Measurements from ENCODE around the gene BLOC1S5. TPM values are rescaled to one million over a fixed set of nuclear protein-coding genes. Genes with fewer than 3 reads are reported as not detected.

BLOC1S5 gene
- total and polyA plus RNA-seq, 2 of the 13 experiments (the other 11 are each of a cell fraction or from before 2014, with no cell fraction given), result 10.5 to 41.5 TPM

DNA sequence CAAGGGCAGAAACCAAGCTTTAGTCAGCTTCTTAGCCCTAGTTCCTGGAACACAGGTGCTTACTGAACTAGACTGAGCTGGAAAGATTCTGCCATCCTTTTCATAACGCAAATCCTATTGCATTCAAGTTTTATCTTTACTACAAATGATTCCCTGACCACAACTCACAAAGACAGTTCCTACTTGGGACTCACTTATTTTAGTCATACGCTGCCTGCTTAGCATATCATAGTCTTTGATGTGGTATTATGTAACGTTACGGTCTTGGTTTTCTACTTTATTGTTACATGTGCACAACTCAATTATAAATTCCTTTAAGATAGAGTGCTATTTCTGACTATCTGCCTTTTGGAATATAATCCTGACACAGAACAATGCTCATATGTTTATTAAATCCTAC lies 59.1 kb downstream of the BLOC1S5 start (continued):
- TF ChIP-seq, protein P1, sequence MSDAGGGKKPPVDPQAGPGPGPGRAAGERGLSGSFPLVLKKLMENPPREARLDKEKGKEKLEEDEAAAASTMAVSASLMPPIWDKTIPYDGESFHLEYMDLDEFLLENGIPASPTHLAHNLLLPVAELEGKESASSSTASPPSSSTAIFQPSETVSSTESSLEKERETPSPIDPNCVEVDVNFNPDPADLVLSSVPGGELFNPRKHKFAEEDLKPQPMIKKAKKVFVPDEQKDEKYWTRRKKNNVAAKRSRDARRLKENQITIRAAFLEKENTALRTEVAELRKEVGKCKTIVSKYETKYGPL (CRISPR knock-in tag; IDR thresholded peaks at IDR 0.05), result no peak
- TF ChIP-seq, protein P2, sequence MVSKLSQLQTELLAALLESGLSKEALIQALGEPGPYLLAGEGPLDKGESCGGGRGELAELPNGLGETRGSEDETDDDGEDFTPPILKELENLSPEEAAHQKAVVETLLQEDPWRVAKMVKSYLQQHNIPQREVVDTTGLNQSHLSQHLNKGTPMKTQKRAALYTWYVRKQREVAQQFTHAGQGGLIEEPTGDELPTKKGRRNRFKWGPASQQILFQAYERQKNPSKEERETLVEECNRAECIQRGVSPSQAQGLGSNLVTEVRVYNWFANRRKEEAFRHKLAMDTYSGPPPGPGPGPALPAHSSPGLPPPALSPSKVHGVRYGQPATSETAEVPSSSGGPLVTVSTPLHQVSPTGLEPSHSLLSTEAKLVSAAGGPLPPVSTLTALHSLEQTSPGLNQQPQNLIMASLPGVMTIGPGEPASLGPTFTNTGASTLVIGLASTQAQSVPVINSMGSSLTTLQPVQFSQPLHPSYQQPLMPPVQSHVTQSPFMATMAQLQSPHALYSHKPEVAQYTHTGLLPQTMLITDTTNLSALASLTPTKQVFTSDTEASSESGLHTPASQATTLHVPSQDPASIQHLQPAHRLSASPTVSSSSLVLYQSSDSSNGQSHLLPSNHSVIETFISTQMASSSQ (IDR thresholded peaks at IDR 0.05; ENCODE audit: low read depth), result no peak
- TF ChIP-seq, protein P2 (CRISPR knock-in tag; IDR thresholded peaks at IDR 0.05; ENCODE audit: borderline replicate concordance), result no peak

DNA sequence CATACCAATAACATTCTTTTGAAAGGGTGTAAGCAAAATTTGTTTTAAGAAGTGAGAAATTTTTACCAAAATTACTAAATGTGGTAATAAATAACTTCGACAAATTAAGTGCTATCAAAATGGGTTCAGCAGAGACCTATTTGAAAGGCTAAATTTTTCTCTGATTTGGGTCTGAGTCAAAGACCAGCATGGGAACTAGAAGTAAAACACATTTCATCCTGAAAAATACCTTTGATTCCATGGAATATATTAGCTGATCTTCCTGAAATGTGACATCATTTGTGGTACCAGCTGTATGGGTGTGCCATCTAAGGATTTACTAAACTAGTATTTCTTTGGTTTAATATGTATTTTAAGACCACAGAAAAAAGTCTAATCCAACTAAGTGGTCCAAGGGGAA lies 63.6 kb downstream of the BLOC1S5 start:
- no peak overlapping the region for H3K9ac ChIP-seq (ENCODE audit: insufficient read depth, low read depth, low read length)
- H3K4me2 ChIP-seq (ENCODE audit: low read depth, low read length), result no peak overlapping the region
- 92% methylated on average over 1 of the region's 1 CpG for WGBS (ENCODE audit: low lambda C conversion rate)
- ChIA-PET POLR2A (no interaction called here), CTCF (ENCODE audit: low intra/inter-chr PET ratio, low total read pairs) (no interaction called here)
- DNase-seq (ENCODE audit: low spot score) (no peak), FAIRE-seq (no peak), ATAC-seq (no peak)
- no peaks in the 10 kb centered on the region for H3K79me2 ChIP-seq (ENCODE audit: insufficient read depth, low read length)
- no peaks in the 10 kb centered on the region for H3K9me3 ChIP-seq (ENCODE audit: low read length)
- H3K27ac ChIP-seq (ENCODE audit: extremely low read length, insufficient read depth, low read length), result no peak overlapping the region
- H2AFZ ChIP-seq (ENCODE audit: low read length), result no peak overlapping the region
- H3K36me3 ChIP-seq (replicated peaks in 1 of 2; ENCODE audit: control insufficient read depth in 1 of 2, insufficient read depth in 2 of 2, low read length in 2 of 2), result no peaks in the 10 kb centered on the region
- in situ Hi-C loops (cut with HindIII; ENCODE audit: extremely low pct_ligation_motif_present, low pct_unique_long_range_greater_than_20kb), result no loop called here
- intact Hi-C loops (cut with micrococcal nuclease; ENCODE audit: unreplicated experiment), result no loop called here
- 0 out of 2 replicates have a peak, but pooled peaks cover 9% of the 10 kb centered on the region for H3K4me1 ChIP-seq (ENCODE audit: insufficient read depth, low read length)
- BruUV-seq (replicated peaks), result no TSS peak
- H4K20me1 ChIP-seq (ENCODE audit: insufficient read depth, low read length), result no peaks in the 10 kb centered on the region
- H3K4me3 ChIP-seq (replicated peaks in 1 of 3; ENCODE audit: insufficient read depth in 1 of 3, low read depth in 2 of 3, low read length in 3 of 3), result no peak overlapping the region
- no peaks in the 10 kb centered on the region for H3K27me3 ChIP-seq (ENCODE audit: control insufficient read depth in 1 of 2, insufficient read depth in 2 of 2, low read length in 2 of 2)
- TF ChIP-seq CREB1 (IDR thresholded peaks at IDR 0.05), result no peak
- TF ChIP-seq CREB1 (CRISPR knock-in tag; IDR thresholded peaks at IDR 0.05), result no peak
- TF ChIP-seq, protein P3, sequence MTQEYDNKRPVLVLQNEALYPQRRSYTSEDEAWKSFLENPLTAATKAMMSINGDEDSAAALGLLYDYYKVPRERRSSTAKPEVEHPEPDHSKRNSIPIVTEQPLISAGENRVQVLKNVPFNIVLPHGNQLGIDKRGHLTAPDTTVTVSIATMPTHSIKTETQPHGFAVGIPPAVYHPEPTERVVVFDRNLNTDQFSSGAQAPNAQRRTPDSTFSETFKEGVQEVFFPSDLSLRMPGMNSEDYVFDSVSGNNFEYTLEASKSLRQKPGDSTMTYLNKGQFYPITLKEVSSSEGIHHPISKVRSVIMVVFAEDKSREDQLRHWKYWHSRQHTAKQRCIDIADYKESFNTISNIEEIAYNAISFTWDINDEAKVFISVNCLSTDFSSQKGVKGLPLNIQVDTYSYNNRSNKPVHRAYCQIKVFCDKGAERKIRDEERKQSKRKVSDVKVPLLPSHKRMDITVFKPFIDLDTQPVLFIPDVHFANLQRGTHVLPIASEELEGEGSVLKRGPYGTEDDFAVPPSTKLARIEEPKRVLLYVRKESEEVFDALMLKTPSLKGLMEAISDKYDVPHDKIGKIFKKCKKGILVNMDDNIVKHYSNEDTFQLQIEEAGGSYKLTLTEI (CRISPR knock-in tag; conservative IDR thresholded peaks at IDR 0.05), result no peak
- TF ChIP-seq, protein P4, sequence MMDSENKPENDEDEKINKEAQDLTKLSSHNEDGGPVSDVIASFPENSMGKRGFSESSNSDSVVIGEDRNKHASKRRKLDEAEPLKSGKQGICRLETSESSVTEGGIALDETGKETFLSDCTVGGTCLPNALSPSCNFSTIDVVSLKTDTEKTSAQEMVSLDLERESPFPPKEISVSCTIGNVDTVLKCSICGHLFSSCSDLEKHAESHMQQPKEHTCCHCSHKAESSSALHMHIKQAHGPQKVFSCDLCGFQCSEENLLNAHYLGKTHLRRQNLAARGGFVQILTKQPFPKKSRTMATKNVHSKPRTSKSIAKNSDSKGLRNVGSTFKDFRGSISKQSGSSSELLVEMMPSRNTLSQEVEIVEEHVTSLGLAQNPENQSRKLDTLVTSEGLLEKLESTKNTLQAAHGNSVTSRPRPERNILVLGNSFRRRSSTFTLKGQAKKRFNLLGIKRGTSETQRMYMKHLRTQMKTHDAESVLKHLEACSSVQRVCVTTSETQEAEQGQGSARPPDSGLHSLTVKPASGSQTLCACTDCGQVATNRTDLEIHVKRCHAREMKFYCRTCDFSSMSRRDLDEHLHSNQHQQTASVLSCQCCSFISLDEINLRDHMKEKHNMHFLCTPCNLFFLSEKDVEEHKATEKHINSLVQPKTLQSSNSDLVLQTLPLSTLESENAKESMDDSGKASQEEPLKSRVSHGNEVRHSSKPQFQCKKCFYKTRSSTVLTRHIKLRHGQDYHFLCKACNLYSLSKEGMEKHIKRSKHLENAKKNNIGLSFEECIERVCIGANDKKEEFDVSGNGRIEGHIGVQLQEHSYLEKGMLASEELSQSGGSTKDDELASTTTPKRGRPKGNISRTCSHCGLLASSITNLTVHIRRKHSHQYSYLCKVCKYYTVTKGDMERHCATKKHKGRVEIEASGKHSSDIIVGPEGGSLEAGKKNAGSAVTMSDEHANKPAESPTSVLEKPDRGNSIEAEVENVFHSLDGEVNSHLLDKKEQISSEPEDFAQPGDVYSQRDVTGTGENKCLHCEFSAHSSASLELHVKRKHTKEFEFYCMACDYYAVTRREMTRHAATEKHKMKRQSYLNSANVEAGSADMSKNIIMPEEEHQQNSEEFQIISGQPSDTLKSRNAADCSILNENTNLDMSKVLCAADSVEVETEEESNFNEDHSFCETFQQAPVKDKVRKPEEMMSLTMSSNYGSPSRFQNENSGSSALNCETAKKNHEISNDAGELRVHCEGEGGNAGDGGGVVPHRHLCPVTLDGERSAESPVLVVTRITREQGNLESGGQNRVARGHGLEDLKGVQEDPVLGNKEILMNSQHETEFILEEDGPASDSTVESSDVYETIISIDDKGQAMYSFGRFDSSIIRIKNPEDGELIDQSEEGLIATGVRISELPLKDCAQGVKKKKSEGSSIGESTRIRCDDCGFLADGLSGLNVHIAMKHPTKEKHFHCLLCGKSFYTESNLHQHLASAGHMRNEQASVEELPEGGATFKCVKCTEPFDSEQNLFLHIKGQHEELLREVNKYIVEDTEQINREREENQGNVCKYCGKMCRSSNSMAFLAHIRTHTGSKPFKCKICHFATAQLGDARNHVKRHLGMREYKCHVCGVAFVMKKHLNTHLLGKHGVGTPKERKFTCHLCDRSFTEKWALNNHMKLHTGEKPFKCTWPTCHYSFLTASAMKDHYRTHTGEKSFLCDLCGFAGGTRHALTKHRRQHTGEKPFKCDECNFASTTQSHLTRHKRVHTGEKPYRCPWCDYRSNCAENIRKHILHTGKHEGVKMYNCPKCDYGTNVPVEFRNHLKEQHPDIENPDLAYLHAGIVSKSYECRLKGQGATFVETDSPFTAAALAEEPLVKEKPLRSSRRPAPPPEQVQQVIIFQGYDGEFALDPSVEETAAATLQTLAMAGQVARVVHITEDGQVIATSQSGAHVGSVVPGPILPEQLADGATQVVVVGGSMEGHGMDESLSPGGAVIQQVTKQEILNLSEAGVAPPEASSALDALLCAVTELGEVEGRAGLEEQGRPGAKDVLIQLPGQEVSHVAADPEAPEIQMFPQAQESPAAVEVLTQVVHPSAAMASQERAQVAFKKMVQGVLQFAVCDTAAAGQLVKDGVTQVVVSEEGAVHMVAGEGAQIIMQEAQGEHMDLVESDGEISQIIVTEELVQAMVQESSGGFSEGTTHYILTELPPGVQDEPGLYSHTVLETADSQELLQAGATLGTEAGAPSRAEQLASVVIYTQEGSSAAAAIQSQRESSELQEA (CRISPR knock-in tag; IDR thresholded peaks at IDR 0.05; ENCODE audit: not compliant biosample characterization), result no peak
